Kidney (tissue), 14 donors: ENCODE measurements around the gene QSOX2. TPM values are rescaled to one million over a fixed set of nuclear protein-coding genes. Genes with fewer than 3 reads are reported as not detected.
A peak's percentile ranks its signal among the peaks of the same experiment; 100 is the strongest.

Experiments used
- DNase-seq, 5 donors: peaks; one replicate each; pipeline ENCODE4 v3.0.0-alpha.2; 2013 to 2020
- FAIRE-seq: peaks from 2 replicates; lab custom pipeline; 2012; peaks lifted over from hg19 to GRCh38; lab: Jason Lieb, UNC
- H3K27ac ChIP-seq, 2 donors: one replicate each; pipeline ENCODE4 v1.7.0; 2013; ENCODE audit warnings: low read depth in 2 of 2, low read length in 2 of 2, inconsistent platforms in 1 of 2
- H3K27me3 ChIP-seq: one replicate; pipeline ENCODE4 v1.7.1; 2013; ENCODE audit warnings: low read length, inconsistent platforms; ENCODE audit not compliant: control insufficient read depth, insufficient read depth
- H3K36me3 ChIP-seq, 3 donors: one replicate each; pipeline versions ENCODE4 v1.7.0 to v1.7.1; 2013; ENCODE audit warnings: low read length in 3 of 3, control low read depth in 1 of 3, inconsistent platforms in 1 of 3; ENCODE audit not compliant: insufficient read depth in 3 of 3, control insufficient read depth in 2 of 3
- H3K4me1 ChIP-seq, 3 donors: one replicate each; pipeline versions ENCODE4 v1.7.0 to v1.7.1; 2013; ENCODE audit warnings: low read length in 3 of 3, inconsistent platforms in 1 of 3, low read depth in 1 of 3; ENCODE audit not compliant: control insufficient read depth in 2 of 3, insufficient read depth in 2 of 3
- H3K4me3 ChIP-seq, 3 donors: one replicate each; pipeline versions ENCODE4 v1.7.0 to v1.8.1; 2013; ENCODE audit warnings: low read length in 3 of 3, control low read depth in 1 of 3, inconsistent platforms in 1 of 3
- H3K9ac ChIP-seq, 3 donors: one replicate each; pipeline versions ENCODE4 v1.7.0 to v1.7.1; 2013; ENCODE audit warnings: low read length in 3 of 3, control low read depth in 1 of 3, inconsistent platforms in 1 of 3
- H3K9me3 ChIP-seq, 3 donors: one replicate each; pipeline versions ENCODE4 v1.7.0 to v1.7.1; 2013; ENCODE audit warnings: low read length in 3 of 3, control low read depth in 1 of 3, inconsistent platforms in 1 of 3; ENCODE audit not compliant: control insufficient read depth in 2 of 3, insufficient read depth in 1 of 3
- intact Hi-C: fragments of 100-400 bp; cut with DNase I; formaldehyde crosslinking; loops from one replicate; pipeline ENCODE4 v1.11.1; 2022
- polyA plus RNA-seq: library from polyadenylated mRNA; stranded (reverse); fragments of 350-450 nt; fragmentation: Illumina TruSeq; extraction: RNeasy Lipid Tissue Mini Kit (QIAGEN cat#74804); gene quantifications from one replicate; pipeline ENCODE4 v1.2.3, GENCODE V29; 2014; ENCODE audit warnings: low read depth, low replicate concordance; ENCODE audit not compliant: insufficient read depth
- total RNA-seq: library from RNA; stranded (reverse); fragmentation: NEBNext Ultra II Directional; extraction: Animal tissue kit (Norgen Biotek cat#: 25700); gene quantifications from one replicate; pipeline ENCODE4 v1.2.1, GENCODE V29; 2021
- TF ChIP-seq, protein P1 (sequence below): IDR thresholded peaks from 3 replicates; pipeline ENCODE4 v1.5.1; 2012; ENCODE audit warnings: mild to moderate bottlenecking, moderate library complexity, borderline replicate concordance; ENCODE audit not compliant: insufficient read depth; ENCODE audit errors: extremely low read depth
- donor health status: control.
- donor health status: control.
- donor health status: control.
- donor health status: control.
- donor health status: control.
- donor health status: DM: yes; HTN: yes; CAD: no.
- donor health status: Normal renal cell carcinoma (clear cell type).

QSOX2 gene
- total and polyA plus RNA-seq, 2 donors from 2014 or later = 4.0 to 10.1 TPM

DNA sequence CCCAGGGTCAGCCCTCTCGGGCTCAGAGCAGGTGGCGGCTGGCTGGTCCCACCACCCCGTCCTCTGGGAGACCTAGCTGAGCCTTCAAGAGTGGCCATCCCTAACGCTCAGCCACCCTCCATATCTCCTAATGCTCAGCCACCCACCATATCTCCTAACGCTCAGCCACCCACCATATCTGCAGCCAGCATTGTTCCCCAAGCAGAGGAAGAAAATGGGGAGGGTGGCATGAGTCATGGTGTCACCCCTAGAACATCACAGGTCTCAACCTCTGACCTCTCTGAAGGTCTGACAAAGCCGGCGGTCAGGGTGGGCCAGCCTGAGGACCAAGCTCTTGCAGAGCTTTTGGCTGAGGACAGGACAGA lies 55.4 kb downstream of the QSOX2 start:
- Histone ChIP-seq H3K9ac (no peak overlapping the region), H3K27ac (no peak overlapping the region), H3K9me3 (no peaks in the 10 kb centered on the region), H3K27me3 (peaks cover 19% of the 10 kb centered on the region), H3K4me3 (no peak overlapping the region), H3K36me3 (no peaks in the 10 kb centered on the region), H3K4me1 (no peaks in the 10 kb centered on the region)
- FAIRE-seq = no peak
- TF ChIP-seq, protein P1, sequence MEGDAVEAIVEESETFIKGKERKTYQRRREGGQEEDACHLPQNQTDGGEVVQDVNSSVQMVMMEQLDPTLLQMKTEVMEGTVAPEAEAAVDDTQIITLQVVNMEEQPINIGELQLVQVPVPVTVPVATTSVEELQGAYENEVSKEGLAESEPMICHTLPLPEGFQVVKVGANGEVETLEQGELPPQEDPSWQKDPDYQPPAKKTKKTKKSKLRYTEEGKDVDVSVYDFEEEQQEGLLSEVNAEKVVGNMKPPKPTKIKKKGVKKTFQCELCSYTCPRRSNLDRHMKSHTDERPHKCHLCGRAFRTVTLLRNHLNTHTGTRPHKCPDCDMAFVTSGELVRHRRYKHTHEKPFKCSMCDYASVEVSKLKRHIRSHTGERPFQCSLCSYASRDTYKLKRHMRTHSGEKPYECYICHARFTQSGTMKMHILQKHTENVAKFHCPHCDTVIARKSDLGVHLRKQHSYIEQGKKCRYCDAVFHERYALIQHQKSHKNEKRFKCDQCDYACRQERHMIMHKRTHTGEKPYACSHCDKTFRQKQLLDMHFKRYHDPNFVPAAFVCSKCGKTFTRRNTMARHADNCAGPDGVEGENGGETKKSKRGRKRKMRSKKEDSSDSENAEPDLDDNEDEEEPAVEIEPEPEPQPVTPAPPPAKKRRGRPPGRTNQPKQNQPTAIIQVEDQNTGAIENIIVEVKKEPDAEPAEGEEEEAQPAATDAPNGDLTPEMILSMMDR = no peak
- intact Hi-C loops = no loop called here
- DNase-seq = no peak

DNA sequence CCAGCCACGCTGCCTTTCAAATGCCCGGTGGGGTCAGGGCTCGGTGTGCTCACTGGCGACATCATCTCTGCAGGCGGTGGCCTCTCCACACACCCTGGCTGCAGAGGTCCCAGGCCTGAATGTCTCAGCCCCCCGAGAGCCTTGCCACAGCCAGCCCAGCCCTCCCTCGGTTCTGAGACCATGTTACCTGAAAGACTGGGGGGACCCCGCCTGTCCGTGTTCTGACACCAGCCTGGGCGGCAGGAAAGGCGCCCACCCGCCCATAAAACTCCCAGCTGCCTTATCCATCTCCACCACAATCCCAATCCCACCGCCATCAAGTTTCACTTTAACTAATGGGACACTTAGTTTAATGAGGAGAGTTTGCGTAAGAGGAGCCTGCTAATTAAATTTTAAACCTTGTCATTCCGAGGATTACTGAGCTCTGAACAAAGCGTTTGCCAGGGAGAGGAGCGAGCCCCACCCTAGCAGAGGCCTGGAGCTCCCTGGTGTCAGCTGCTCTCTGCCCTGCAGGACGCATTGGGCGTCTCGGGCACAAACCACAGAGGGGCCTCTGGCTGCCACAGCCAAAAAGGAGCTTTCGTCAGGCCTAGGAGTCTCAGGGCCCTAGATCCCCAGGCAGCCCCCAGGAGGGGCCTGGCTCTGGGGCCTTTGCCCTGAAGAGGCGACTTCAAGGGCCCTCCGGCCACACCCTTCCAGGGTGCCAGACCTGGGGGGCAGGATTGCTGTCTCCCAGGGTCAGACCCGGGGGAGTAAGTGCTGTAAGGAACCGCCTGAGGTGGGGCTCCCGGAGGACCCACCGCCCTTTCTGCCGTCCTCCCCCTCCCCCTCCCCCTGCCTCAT lies 56.0 kb downstream of the QSOX2 start:
- intact Hi-C loops = no loop called here
- H3K36me3 ChIP-seq = no peaks in the 10 kb centered on the region
- H3K27ac ChIP-seq = no peak overlapping the region
- H3K9me3 ChIP-seq = no peaks in the 10 kb centered on the region
- no peak overlapping the region for H3K9ac ChIP-seq
- TF ChIP-seq, protein P1 = no peak
- peak overlapping the region in 1 of 3 donors; percentile 32 for H3K4me3 ChIP-seq
- no peak for FAIRE-seq
- peak in 1 of 5 donors; percentile 49 for DNase-seq
- peaks cover 19% of the 10 kb centered on the region for H3K27me3 ChIP-seq
- no peaks in the 10 kb centered on the region for H3K4me1 ChIP-seq

DNA sequence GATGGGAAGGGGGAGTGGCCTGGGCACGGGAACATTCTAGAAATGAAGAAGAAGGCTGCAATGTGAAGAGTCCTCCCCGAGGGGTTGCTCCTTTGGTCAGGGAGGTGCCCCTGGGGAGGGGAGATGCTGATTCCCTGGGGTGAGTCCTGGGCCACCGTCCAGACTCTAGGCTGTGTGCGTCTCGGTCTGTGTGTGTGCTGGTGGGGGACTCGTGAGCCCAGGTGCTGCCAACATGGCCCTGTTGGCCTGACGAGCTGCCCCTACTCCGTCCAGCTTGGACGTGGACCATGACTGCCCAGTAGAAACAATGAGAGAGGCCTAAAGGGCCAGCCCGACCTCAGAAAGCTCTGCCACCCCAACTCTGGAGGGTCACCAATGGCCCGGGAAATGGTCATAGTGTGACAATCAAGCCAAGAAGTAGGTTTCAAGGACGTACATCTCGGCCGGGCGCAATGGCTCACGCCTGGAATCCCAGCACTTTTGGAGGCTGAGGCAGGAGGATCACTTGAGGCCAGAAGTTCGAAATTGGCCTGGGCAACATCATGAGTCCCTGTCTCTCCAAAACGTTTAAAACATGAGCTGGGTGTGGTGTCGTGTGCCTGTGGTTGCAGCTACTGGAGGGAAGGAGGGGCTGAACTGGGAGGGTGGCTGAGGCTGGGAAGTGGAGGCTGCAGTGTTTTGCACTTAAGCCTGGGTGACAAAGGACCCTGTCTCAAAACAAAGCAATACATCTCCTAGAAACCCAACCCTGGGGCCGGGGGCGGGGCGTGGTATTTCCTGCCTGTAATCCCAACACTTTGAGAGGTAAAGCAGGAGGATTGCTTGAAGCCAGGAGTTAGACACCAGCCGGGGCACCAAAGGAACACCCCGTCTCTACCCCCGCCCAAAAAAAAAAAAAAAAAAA lies 57.7 kb downstream of the QSOX2 start:
- no peak for FAIRE-seq
- Histone ChIP-seq H3K27me3 (peaks cover 17% of the 10 kb centered on the region), H3K9ac (no peak overlapping the region)

More for the DNA sequence above, 57.7 kb downstream of the QSOX2 start:
- H3K9me3 ChIP-seq = no peaks in the 10 kb centered on the region
- H3K36me3 ChIP-seq = no peaks in the 10 kb centered on the region
- H3K4me1 ChIP-seq = no peaks in the 10 kb centered on the region
- TF ChIP-seq, protein P1 = no peak
- no peak for DNase-seq
- intact Hi-C loops = no loop called here
- no peak overlapping the region for H3K4me3 ChIP-seq
- no peak overlapping the region for H3K27ac ChIP-seq
